Keratinocyte (primary cell): ENCODE data around the gene ARL6.

Experiments used
- CTCF ChIP-seq, 3 experiments: IDR thresholded peaks in 1 of 3; conservative IDR thresholded peaks in 1 of 3; optimal IDR thresholded peaks in 1 of 3; 2 replicates in 2 of 3; 3 replicates in 1 of 3; pipeline versions ENCODE3 to v1.5.1; 2011; ENCODE audit warnings: low read length in 3 of 3, mild to moderate bottlenecking in 3 of 3, moderate library complexity in 2 of 3, control low read depth in 1 of 3, inconsistent platforms in 1 of 3; ENCODE audit not compliant: insufficient read depth in 2 of 3; ENCODE audit errors: extremely low read depth in 1 of 3
- EZH2 ChIP-seq: IDR thresholded peaks from one replicate; pipeline ENCODE4 v1.6.1; 2012; ENCODE audit warnings: inconsistent platforms, mild to moderate bottlenecking, low read length, moderate library complexity

GRCh38 chr3:97804471-97804870 is 39.9 kb downstream of the ARL6 start:
- TF ChIP-seq EZH2: no peak
- no peak for TF ChIP-seq CTCF (optimal IDR thresholded peaks at IDR 0.05 in 1 of 3, IDR thresholded peaks at IDR 0.05 in 1 of 3, conservative IDR thresholded peaks at IDR 0.05 in 1 of 3; ENCODE audit: extremely low read depth in 1 of 3, insufficient read depth in 2 of 3, low read length in 3 of 3)
